T-cell (primary cell): ENCODE measurements around the gene FOXK2. TPM values are rescaled to one million over a fixed set of nuclear protein-coding genes. Genes with fewer than 3 reads are reported as not detected.

Experiments used
- ATAC-seq, 4 experiments: fragments of 200-7000 bp in 3 of 4; fragments of 150-1000 bp in 1 of 4; cut with Tn5 transposase; replicated peaks in 1 of 4; 1 replicate in 3 of 4; 2 replicates in 1 of 4; pipeline ENCODE4 v1.10.0; 2021; ENCODE audit warnings: moderate library complexity in 3 of 4, mild to moderate bottlenecking in 2 of 4, moderate number of reproducible peaks in 1 of 4
- CTCF ChIA-PET, 2 donors: fragments of 300-600 bp; sonication (Branson Sonifier 250); formaldehyde crosslinking; loops; one replicate each; lab custom pipeline; 2022; ENCODE audit warnings: antibody characterized with exemption in 2 of 2; lab: Charles Lee
- POLR2A ChIA-PET, 2 donors: fragments of 300-600 bp; sonication (Branson Sonifier 250); formaldehyde crosslinking; loops; one replicate each; lab custom pipeline; 2022; ENCODE audit warnings: antibody characterized with exemption in 2 of 2; lab: Charles Lee
- DNase-seq, 35 experiments: peaks; one replicate each; pipeline versions ENCODE4 v3.0.0 to v3.0.0-alpha.2; 2013 to 2023
- H3K27ac ChIP-seq: one replicate; pipeline ENCODE4 v1.5.1; 2013; ENCODE audit warnings: low read length
- H3K27me3 ChIP-seq, 2 experiments: replicated peaks in 1 of 2; 1 replicate in 1 of 2; 2 replicates in 1 of 2; pipeline versions ENCODE4 v1.6.1 to v1.7.0; 2013; ENCODE audit warnings: low read length in 1 of 2, mixed read lengths in 1 of 2; ENCODE audit not compliant: control insufficient read depth in 2 of 2, insufficient read depth in 2 of 2; ENCODE audit errors: extremely low read depth in 1 of 2
- H3K36me3 ChIP-seq, 2 donors: 1 replicate in 1 of 2; 2 replicates in 1 of 2; pipeline versions ENCODE4 v1.6.1 to v1.7.0; 2013; ENCODE audit warnings: low read length in 1 of 2; ENCODE audit not compliant: control insufficient read depth in 2 of 2, insufficient read depth in 1 of 2; ENCODE audit errors: extremely low read depth in 1 of 2
- H3K4me1 ChIP-seq, 2 experiments: 1 replicate in 1 of 2; 2 replicates in 1 of 2; pipeline versions ENCODE4 v1.6.1 to v1.7.0; 2013; ENCODE audit warnings: low read length in 2 of 2, mixed read lengths in 1 of 2; ENCODE audit not compliant: insufficient read depth in 2 of 2, control insufficient read depth in 1 of 2; ENCODE audit errors: extremely low read depth in 1 of 2
- H3K4me3 ChIP-seq, 2 donors: 1 replicate in 1 of 2; 2 replicates in 1 of 2; pipeline versions ENCODE4 v1.5.1 to v1.7.0; 2013; ENCODE audit warnings: mild to moderate bottlenecking in 2 of 2, low read length in 1 of 2, moderate library complexity in 1 of 2; ENCODE audit not compliant: control insufficient read depth in 1 of 2; ENCODE audit errors: extremely low read depth in 1 of 2
- H3K9me3 ChIP-seq: 2 replicates; pipeline ENCODE4 v1.7.0; 2013
- H3K27ac Mint-ChIP-seq, 2 donors: one replicate each; pipeline ENCODE4 v1.8.0; 2020 to 2021; ENCODE audit warnings: mild to moderate bottlenecking in 2 of 2, mixed read lengths in 2 of 2
- H3K27me3 Mint-ChIP-seq, 2 donors: one replicate each; pipeline ENCODE4 v1.8.0; 2021 to 2022; ENCODE audit warnings: mixed read lengths in 2 of 2
- H3K36me3 Mint-ChIP-seq: one replicate; pipeline ENCODE4 v1.8.0; 2021; ENCODE audit warnings: mixed read lengths
- H3K4me1 Mint-ChIP-seq, 3 donors: one replicate each; pipeline ENCODE4 v1.8.0; 2020 to 2022; ENCODE audit warnings: mixed read lengths in 3 of 3, mild to moderate bottlenecking in 1 of 3
- H3K4me3 Mint-ChIP-seq, 3 donors: one replicate each; pipeline ENCODE4 v1.8.0; 2020 to 2022; ENCODE audit warnings: mild to moderate bottlenecking in 3 of 3, mixed read lengths in 3 of 3, moderate library complexity in 3 of 3
- H3K9me3 Mint-ChIP-seq, 3 donors: one replicate each; pipeline ENCODE4 v1.8.0; 2020 to 2022; ENCODE audit warnings: mixed read lengths in 3 of 3
- WGBS: methylation state at CpG from one replicate; pipeline ENCODE4 v1.1.5; 2013; ENCODE audit warnings: missing lambda C conversion rate; ENCODE audit not compliant: insufficient coverage; 5-methylcytosine and 5-hydroxymethylcytosine counted together
- total RNA-seq, 35 experiments: library from RNA in 6 of 35; stranded (reverse) in 6 of 35; fragments of 120-200 nt in 1 of 35; gene quantifications; one replicate each; pipeline versions ENCODE4 v1.2.1 to v1.2.4 and lab custom pipeline; 2013 to 2026

FOXK2 gene
- total RNA-seq, 5 donors from 2014 or later (not counting 1 experiment from before 2014, with no cell fraction given) = 45.8 to 65.5 (median 61.9) TPM

DNA sequence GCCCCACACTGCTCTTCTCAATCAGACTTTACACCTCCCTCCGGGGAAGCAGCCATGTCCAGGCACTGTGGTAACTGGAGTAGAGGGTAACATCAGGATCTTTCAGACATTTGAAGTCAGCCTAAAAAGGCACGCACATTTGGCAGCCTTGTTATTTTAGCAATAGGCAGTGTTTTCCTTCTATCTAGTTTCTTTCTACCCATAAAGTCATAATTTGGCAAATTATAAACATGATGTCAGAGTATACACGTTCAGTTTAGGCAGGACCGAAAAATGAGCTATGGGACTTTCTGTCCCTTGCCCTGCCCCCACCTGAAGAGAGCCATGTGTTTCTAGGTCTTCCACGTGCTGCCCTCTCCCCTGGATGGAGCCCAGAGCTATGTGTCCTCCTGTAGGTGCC is 39.9 kb upstream of the FOXK2 start:
- H3K36me3 Mint-ChIP-seq = peaks cover 39% of the 10 kb centered on the region
- H3K27ac Mint-ChIP-seq = no peak overlapping the region
- ATAC-seq = no peak
- H3K4me3 ChIP-seq = no peak overlapping the region
- no peaks in the 10 kb centered on the region for H3K27me3 ChIP-seq
- H3K4me1 Mint-ChIP-seq = peaks cover 0 to 9% (median 3%) of the 10 kb centered on the region in 3 donors
- DNase-seq = no peak
- no peaks in the 10 kb centered on the region for H3K9me3 Mint-ChIP-seq
- CTCF ChIA-PET = no interaction called here
- no peak overlapping the region for H3K27ac ChIP-seq
- 95% methylated on average over 2 of the region's 5 CpGs for WGBS
- H3K36me3 ChIP-seq = peaks cover 33 to 69% of the 10 kb centered on the region in 2 donors
- H3K27me3 Mint-ChIP-seq = no peaks in the 10 kb centered on the region
- POLR2A ChIA-PET = no interaction called here
- H3K9me3 ChIP-seq = no peaks in the 10 kb centered on the region
- no peak overlapping the region for H3K4me3 Mint-ChIP-seq
- no peaks in the 10 kb centered on the region for H3K4me1 ChIP-seq

DNA sequence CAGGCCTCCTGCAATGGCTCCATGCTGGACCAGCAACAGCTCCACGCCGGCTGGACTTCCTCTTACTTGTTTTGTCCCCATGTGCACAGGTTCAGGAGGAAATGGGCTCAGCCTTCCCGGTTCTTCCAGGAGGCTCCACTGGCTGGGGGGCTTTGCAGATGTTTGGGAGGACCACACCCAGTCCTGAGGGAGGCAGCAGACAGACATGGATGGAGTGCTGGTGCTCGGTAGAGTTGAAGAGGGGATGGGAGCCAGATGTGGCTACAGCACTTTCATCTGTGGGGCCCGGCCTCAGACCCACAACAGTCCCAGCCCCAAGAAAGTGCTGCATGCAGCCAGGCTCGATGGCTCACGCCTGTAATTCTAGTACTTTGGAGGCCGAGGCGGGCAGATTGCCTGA is 39.2 kb upstream of the FOXK2 start:
- no peaks in the 10 kb centered on the region for H3K9me3 ChIP-seq
- 90% methylated on average over 2 of the region's 9 CpGs for WGBS
- H3K9me3 Mint-ChIP-seq = no peaks in the 10 kb centered on the region
- POLR2A ChIA-PET = no interaction called here
- H3K27me3 ChIP-seq = no peaks in the 10 kb centered on the region
- H3K27ac Mint-ChIP-seq = no peak overlapping the region
- no peak for ATAC-seq
- DNase-seq = no peak
- no peaks in the 10 kb centered on the region for H3K27me3 Mint-ChIP-seq
- H3K4me3 ChIP-seq = no peak overlapping the region
- H3K4me1 Mint-ChIP-seq = peaks cover 0 to 12% (median 4%) of the 10 kb centered on the region in 3 donors
- no peaks in the 10 kb centered on the region for H3K4me1 ChIP-seq
- H3K36me3 Mint-ChIP-seq = peaks cover 45% of the 10 kb centered on the region
- CTCF ChIA-PET = interaction anchor here in 1 of 2 donors (0.7 kb wide), 1 partner anchor 129 kb away, joined by 4 read pairs; no protein-coding TSS in a partner anchor
- peaks cover 37 to 69% of the 10 kb centered on the region in 2 donors for H3K36me3 ChIP-seq
- no peak overlapping the region for H3K27ac ChIP-seq
- no peak overlapping the region for H3K4me3 Mint-ChIP-seq

DNA sequence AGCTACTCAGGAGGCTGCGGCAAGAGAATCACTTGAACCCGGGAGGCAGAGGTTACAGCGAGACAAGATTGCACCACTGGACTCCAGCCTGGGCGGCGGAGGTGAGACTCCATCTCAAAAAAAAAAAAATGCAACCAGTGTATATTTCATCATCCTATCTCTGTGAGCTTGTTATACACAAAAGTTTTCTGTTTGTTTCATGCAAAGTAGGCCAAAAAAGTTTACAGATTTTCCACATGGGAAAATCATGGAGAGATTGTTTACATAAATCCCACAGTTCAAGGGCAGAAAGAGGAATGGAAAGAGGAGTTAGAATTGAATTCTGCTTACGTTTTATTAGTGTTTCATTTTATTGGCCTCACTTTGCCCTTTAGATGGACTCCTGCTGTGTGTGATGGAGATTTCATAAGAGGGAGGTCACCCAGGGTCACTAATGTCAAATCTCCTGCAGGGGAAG is 36.3 kb upstream of the FOXK2 start:
- DNase-seq (no peak), ATAC-seq (no peak)
- H3K27me3 Mint-ChIP-seq = no peaks in the 10 kb centered on the region
- no peak overlapping the region for H3K27ac ChIP-seq
- no peak overlapping the region for H3K4me3 Mint-ChIP-seq
- POLR2A ChIA-PET = no interaction called here
- peaks cover 10 to 27% (median 14%) of the 10 kb centered on the region in 3 donors for H3K4me1 Mint-ChIP-seq
- H3K4me1 ChIP-seq = peaks cover 0 to 15% of the 10 kb centered on the region in 2 experiments
- no peaks in the 10 kb centered on the region for H3K27me3 ChIP-seq
- no peak overlapping the region for H3K4me3 ChIP-seq
- peaks cover 51% of the 10 kb centered on the region for H3K36me3 Mint-ChIP-seq
- 93% methylated on average over 3 of the region's 6 CpGs for WGBS
- no peaks in the 10 kb centered on the region for H3K9me3 ChIP-seq
- H3K9me3 Mint-ChIP-seq = no peaks in the 10 kb centered on the region
- peaks cover 43 to 83% of the 10 kb centered on the region in 2 donors for H3K36me3 ChIP-seq
- CTCF ChIA-PET = no interaction called here
- no peak overlapping the region for H3K27ac Mint-ChIP-seq

DNA sequence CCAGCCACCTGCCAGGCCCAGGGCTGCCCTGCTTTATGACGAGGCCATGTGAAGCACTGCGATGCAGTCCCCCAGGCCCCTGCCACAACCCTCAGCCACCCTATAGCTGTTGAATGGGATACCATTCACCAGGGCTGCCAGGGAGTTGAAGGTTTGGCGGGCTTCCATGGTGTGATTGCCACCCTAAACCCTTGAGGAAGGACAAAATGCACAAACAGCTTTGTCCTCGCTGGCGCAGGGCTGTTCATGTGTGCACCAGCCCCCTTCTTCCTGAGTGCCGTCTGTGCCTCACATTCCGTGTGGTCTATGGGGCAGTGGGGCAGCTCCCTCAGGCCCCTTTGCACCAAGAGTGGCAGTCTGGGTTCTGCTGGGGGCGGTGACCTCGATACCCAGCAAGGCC is 35.7 kb upstream of the FOXK2 start:
- ATAC-seq (no peak), DNase-seq (no peak)
- Histone ChIP-seq H3K4me1 (peaks cover 0 to 15% of the 10 kb centered on the region in 2 experiments), H3K27me3 (no peaks in the 10 kb centered on the region), H3K4me3 (no peak overlapping the region), H3K36me3 (peaks cover 37 to 78% of the 10 kb centered on the region in 2 donors), H3K27ac (no peak overlapping the region), H3K9me3 (no peaks in the 10 kb centered on the region)
- no peak overlapping the region for H3K27ac Mint-ChIP-seq
- peaks cover 49% of the 10 kb centered on the region for H3K36me3 Mint-ChIP-seq
- H3K4me1 Mint-ChIP-seq = peaks cover 10 to 25% (median 14%) of the 10 kb centered on the region in 3 donors
- H3K4me3 Mint-ChIP-seq = no peak overlapping the region
- ChIA-PET CTCF (no interaction called here), POLR2A (no interaction called here)
- no peaks in the 10 kb centered on the region for H3K27me3 Mint-ChIP-seq
- WGBS = 96% methylated on average over 9 of the region's 9 CpGs
- H3K9me3 Mint-ChIP-seq = no peaks in the 10 kb centered on the region

DNA sequence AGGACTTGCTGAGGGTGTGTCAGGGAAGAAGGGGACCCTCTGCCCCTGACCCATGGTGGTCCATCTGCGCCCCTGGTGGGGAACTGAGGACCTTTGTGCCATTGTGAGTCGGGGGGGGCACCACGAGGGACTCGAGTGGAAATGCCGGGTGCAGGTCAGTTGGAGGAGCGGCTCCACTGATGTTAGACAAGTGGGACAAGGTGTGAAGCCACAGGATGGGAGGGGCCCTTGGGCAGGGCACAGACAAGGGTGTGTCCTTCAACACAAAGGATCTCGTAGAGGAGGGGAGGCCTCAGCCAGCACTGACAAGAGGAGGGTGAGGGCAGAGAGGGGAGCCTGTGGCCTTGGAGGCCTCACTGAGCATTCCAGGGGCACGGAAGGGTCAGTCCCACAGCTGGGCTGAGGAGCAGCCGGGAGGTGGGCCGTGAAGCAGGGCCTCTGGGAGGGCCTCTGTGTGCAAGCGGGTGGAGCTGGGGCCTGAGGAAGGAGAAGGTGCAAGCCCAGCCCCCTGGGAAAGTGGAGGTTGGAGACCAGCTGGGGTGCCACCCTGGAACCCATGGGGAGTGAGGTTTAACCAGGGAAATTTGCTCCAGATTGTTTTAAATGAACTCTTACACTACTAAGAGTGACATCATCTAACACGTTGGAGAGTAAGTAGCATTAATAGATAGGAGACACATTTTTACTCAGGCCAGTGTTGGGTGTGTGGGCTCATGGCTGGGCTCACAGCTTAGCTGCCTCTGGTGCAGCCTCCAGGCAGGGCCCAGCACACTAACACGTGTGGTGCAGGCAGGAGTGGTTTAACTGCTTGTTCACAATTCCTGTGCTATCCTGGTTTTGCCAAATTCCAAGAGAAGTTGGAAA is 33.1 kb upstream of the FOXK2 start:
- ChIA-PET CTCF (no interaction called here), POLR2A (no interaction called here)
- Histone ChIP-seq H3K27me3 (no peaks in the 10 kb centered on the region), H3K4me3 (no peak overlapping the region), H3K36me3 (peaks cover 23 to 53% of the 10 kb centered on the region in 2 donors), H3K4me1 (peaks cover 0 to 15% of the 10 kb centered on the region in 2 experiments), H3K27ac (peak overlapping the region; percentile 18), H3K9me3 (no peaks in the 10 kb centered on the region)
- Mint-ChIP-seq H3K4me3 (no peak overlapping the region), H3K9me3 (no peaks in the 10 kb centered on the region), H3K36me3 (peaks cover 39% of the 10 kb centered on the region), H3K27ac (peak overlapping the region; percentile 84), H3K4me1 (peaks cover 10 to 25% (median 14%) of the 10 kb centered on the region in 3 donors), H3K27me3 (no peaks in the 10 kb centered on the region)
- WGBS = 52% methylated on average over 12 of the region's 13 CpGs
- DNase-seq = no peak
- peak in 2 of 4 experiments; percentile 25 to 26 for ATAC-seq

DNA sequence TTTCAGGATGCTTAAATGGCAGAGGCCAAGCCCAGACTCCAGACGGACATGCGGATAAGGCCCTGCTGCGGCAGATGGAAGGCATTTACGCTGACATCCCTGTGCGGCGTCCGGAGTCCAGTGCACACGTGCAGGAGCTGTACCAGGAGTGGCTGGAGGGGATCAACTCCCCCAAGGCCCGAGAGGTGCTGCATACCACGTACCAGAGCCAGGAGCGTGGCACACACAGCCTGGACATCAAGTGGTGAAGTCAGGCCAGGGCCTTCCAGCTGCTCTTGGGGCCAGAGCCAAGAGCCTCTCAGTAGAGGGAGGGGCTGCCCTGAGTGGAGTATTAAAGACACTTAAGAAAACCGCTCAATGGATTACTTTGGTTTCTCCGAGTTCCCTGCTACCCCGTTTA is 31.6 kb upstream of the FOXK2 start:
- Mint-ChIP-seq H3K4me3 (no peak overlapping the region), H3K27ac (no peak overlapping the region), H3K36me3 (peaks cover 30% of the 10 kb centered on the region), H3K4me1 (peaks cover 10 to 25% (median 14%) of the 10 kb centered on the region in 3 donors), H3K9me3 (no peaks in the 10 kb centered on the region), H3K27me3 (no peaks in the 10 kb centered on the region)
- ChIA-PET POLR2A (no interaction called here), CTCF (no interaction called here)
- peaks cover 0 to 15% of the 10 kb centered on the region in 2 experiments for H3K4me1 ChIP-seq
- peaks cover 19 to 41% of the 10 kb centered on the region in 2 donors for H3K36me3 ChIP-seq
- DNase-seq (no peak), ATAC-seq (no peak)
- no peaks in the 10 kb centered on the region for H3K27me3 ChIP-seq
- WGBS = 99% methylated on average over 10 of the region's 14 CpGs
- no peak overlapping the region for H3K4me3 ChIP-seq
- H3K27ac ChIP-seq = no peak overlapping the region
- H3K9me3 ChIP-seq = no peaks in the 10 kb centered on the region
